B cell (primary cell): Measurements from ENCODE around the gene PTEN. TPM values are rescaled to one million over a fixed set of nuclear protein-coding genes. Genes with fewer than 3 reads are reported as not detected.
A peak's percentile ranks its signal among the peaks of the same experiment; 100 is the strongest.

Experiments
- ATAC-seq: fragments of 200-7000 bp; cut with Tn5 transposase; one replicate; pipeline ENCODE4 v1.10.0; 2021; ENCODE audit warnings: low read depth, mild to moderate bottlenecking, moderate number of reproducible peaks, moderate library complexity
- CTCF ChIA-PET: fragments of 350-600 bp; sonication (Branson Sonifier 250); formaldehyde crosslinking; loops from one replicate; lab custom pipeline; 2021; ENCODE audit warnings: antibody characterized with exemption, inconsistent platforms; lab: Charles Lee
- POLR2A ChIA-PET: fragments of 350-600 bp; sonication (Branson Sonifier 250); formaldehyde crosslinking; loops from one replicate; lab custom pipeline; 2021; ENCODE audit warnings: antibody characterized with exemption; lab: Charles Lee
- DNase-seq: peaks from one replicate; pipeline ENCODE4 v3.0.0; 2013
- H2AFZ ChIP-seq: 2 replicates; pipeline ENCODE4 v1.6.1; 2012; ENCODE audit warnings: mild to moderate bottlenecking, low read depth, low read length; ENCODE audit not compliant: insufficient read depth, poor library complexity, severe bottlenecking
- H3K27ac ChIP-seq, 2 donors: 1 replicate in 1 of 2; 2 replicates in 1 of 2; pipeline ENCODE4 v1.5.1; 2012 to 2013; ENCODE audit warnings: low read length in 2 of 2, mild to moderate bottlenecking in 2 of 2, moderate library complexity in 1 of 2
- H3K27me3 ChIP-seq, 4 experiments: fragments of 200-600 bp in 1 of 4; sonication (generic) in 1 of 4; replicated peaks in 1 of 4; 1 replicate in 2 of 4; 2 replicates in 2 of 4; pipeline versions ENCODE4 v1.6.1 to v1.7.0; 2013 to 2016; ENCODE audit warnings: low read length in 3 of 4, mild to moderate bottlenecking in 2 of 4, mixed read lengths in 1 of 4, moderate library complexity in 1 of 4; ENCODE audit not compliant: insufficient read depth in 4 of 4, control insufficient read depth in 3 of 4; ENCODE audit errors: control extremely low read depth in 1 of 4
- H3K36me3 ChIP-seq, 2 experiments: replicated peaks in 1 of 2; 1 replicate in 1 of 2; 2 replicates in 1 of 2; pipeline versions ENCODE4 v1.6.1 to v1.7.1; 2013; ENCODE audit warnings: low read length in 1 of 2; ENCODE audit not compliant: insufficient read depth in 2 of 2, control insufficient read depth in 1 of 2; ENCODE audit errors: control extremely low read depth in 1 of 2, extremely low read depth in 1 of 2
- H3K4me1 ChIP-seq, 2 donors: fragments of 200-600 bp in 1 of 2; sonication (generic) in 1 of 2; 1 replicate in 1 of 2; 2 replicates in 1 of 2; pipeline versions ENCODE4 v1.5.1 to v1.6.1; 2013 to 2017; ENCODE audit warnings: low read length in 2 of 2; ENCODE audit not compliant: control insufficient read depth in 2 of 2, insufficient read depth in 2 of 2
- H3K4me2 ChIP-seq: replicated peaks from 2 replicates; pipeline ENCODE3; 2012; ENCODE audit warnings: mild to moderate bottlenecking, low read depth, low read length; ENCODE audit not compliant: poor library complexity, severe bottlenecking
- H3K4me3 ChIP-seq, 5 experiments: fragments of 200-600 bp in 1 of 5; sonication (generic) in 1 of 5; 1 replicate in 3 of 5; 2 replicates in 2 of 5; pipeline versions ENCODE4 v1.5.1 to v1.7.0; 2011 to 2016; ENCODE audit warnings: low read length in 4 of 5, mild to moderate bottlenecking in 4 of 5, low read depth in 2 of 5, control low read depth in 1 of 5, moderate library complexity in 1 of 5; ENCODE audit not compliant: insufficient read depth in 1 of 5; ENCODE audit errors: control extremely low read depth in 1 of 5, extremely low read depth in 1 of 5
- H3K79me2 ChIP-seq: fragments of 200-600 bp; sonication (generic); one replicate; pipeline ENCODE4 v1.6.0; 2016; ENCODE audit warnings: low read length; ENCODE audit not compliant: control insufficient read depth, insufficient read depth
- H3K9ac ChIP-seq: fragments of 200-600 bp; sonication (generic); 2 replicates; pipeline ENCODE4 v1.6.1; 2017; ENCODE audit warnings: mild to moderate bottlenecking, low read length, moderate library complexity
- H3K9me3 ChIP-seq, 3 donors: one replicate each; pipeline versions ENCODE4 v1.6.1 to v1.7.1; 2013; ENCODE audit warnings: low read length in 2 of 3; ENCODE audit not compliant: control insufficient read depth in 2 of 3, insufficient read depth in 1 of 3; ENCODE audit errors: control extremely low read depth in 1 of 3
- H4K20me1 ChIP-seq: 2 replicates; pipeline ENCODE4 v1.6.0; 2012; ENCODE audit warnings: mild to moderate bottlenecking, low read length; ENCODE audit not compliant: insufficient read depth, control insufficient read depth, poor library complexity, severe bottlenecking
- H3K27ac Mint-ChIP-seq: one replicate; pipeline ENCODE4 v1.8.0; 2021; ENCODE audit warnings: mixed read lengths
- H3K27me3 Mint-ChIP-seq: one replicate; pipeline ENCODE4 v1.8.0; 2021; ENCODE audit warnings: mixed read lengths
- H3K4me1 Mint-ChIP-seq: one replicate; pipeline ENCODE4 v1.8.0; 2021; ENCODE audit warnings: mixed read lengths
- H3K4me3 Mint-ChIP-seq: one replicate; pipeline ENCODE4 v1.8.0; 2021; ENCODE audit warnings: mixed read lengths
- H3K9me3 Mint-ChIP-seq: one replicate; pipeline ENCODE4 v1.8.0; 2022; ENCODE audit warnings: mixed read lengths; ENCODE audit not compliant: insufficient read depth
- CTCF ChIP-seq: fragments of 200-600 bp; IDR thresholded peaks from one replicate; pipeline ENCODE4 v1.8.0; 2022; ENCODE audit warnings: antibody characterized with exemption, mild to moderate bottlenecking
- EZH2 ChIP-seq: IDR thresholded peaks from 2 replicates; pipeline ENCODE4 v1.6.1; 2012; ENCODE audit warnings: borderline replicate concordance, low read depth, mild to moderate bottlenecking, moderate library complexity, low read length; ENCODE audit not compliant: insufficient read depth, poor library complexity, severe bottlenecking
- WGBS: methylation state at CpG from one replicate; pipeline ENCODE4 v1.1.5; 2013; ENCODE audit warnings: missing lambda C conversion rate; ENCODE audit not compliant: insufficient coverage; 5-methylcytosine and 5-hydroxymethylcytosine counted together
- intact Hi-C: fragments of 100-400 bp; cut with micrococcal nuclease; formaldehyde crosslinking; loops from one replicate; pipeline ENCODE4 v1.10.0; 2022
- polyA plus RNA-seq: library from polyadenylated mRNA; depleted of rRNA; stranded (reverse); fragments of >200 nt; gene quantifications from 2 replicates; pipeline ENCODE4 v1.2.3, GENCODE V29; 2012
- total RNA-seq, 2 donors: library from RNA; stranded (reverse); fragments of 120-200 nt in 1 of 2; gene quantifications; 1 replicate in 1 of 2; 2 replicates in 1 of 2; pipeline versions ENCODE4 v1.2.3 to v1.2.4, GENCODE V29; 2013 to 2022

Gene PTEN
- total and polyA plus RNA-seq, 2 donors (not counting 1 experiment from before 2014, with no cell fraction given), result 15.2 to 114 TPM

- Mint-ChIP-seq H3K4me3 (no peak overlapping the region), H3K4me1 (peaks cover 75% of the 10 kb centered on the region), H3K9me3 (no peaks in the 10 kb centered on the region), H3K27me3 (no peaks in the 10 kb centered on the region), H3K27ac (no peak overlapping the region)
- CTCF ChIA-PET, result interaction anchor here (1.1 to 3.5 kb wide), 2 partner anchors 8 to 519 kb away, joined by 3 to 16 read pairs; partner anchors contain the start of genes KLLN and PTEN
- H3K4me3 ChIP-seq, result no peak overlapping the region
- WGBS, result no CpG with 5 or more reads among the region's 3 CpGs
- TF ChIP-seq EZH2 (no peak), CTCF (no peak)
- H3K4me2 ChIP-seq, result peak overlapping the region; percentile 85
- peaks cover 24 to 52% of the 10 kb centered on the region in 2 donors for H3K4me1 ChIP-seq
- peak overlapping the region in 1 of 2 donors; percentile 34 for H3K27ac ChIP-seq
- no peak for DNase-seq
- POLR2A ChIA-PET, result no interaction called here
- no peak overlapping the region for H3K9ac ChIP-seq
- H4K20me1 ChIP-seq, result peaks cover 14% of the 10 kb centered on the region
- no peaks in the 10 kb centered on the region for H3K9me3 ChIP-seq
- intact Hi-C loops, result loop anchor here (2.0 to 5.0 kb wide), 2 partner anchors 13 to 37 kb away; no protein-coding TSS in a partner anchor
- H2AFZ ChIP-seq, result no peak overlapping the region
- H3K27me3 ChIP-seq, result no peaks in the 10 kb centered on the region
- H3K79me2 ChIP-seq, result peaks cover 98% of the 10 kb centered on the region
- H3K36me3 ChIP-seq, result no peaks in the 10 kb centered on the region
- no peak for ATAC-seq
Observed at GRCh38 chr10:87869773-87870551, 6.5 kb downstream of the PTEN start.

GRCh38 chr10:87872828-87873227, 9.4 kb downstream of the PTEN start:
- peaks cover 98% of the 10 kb centered on the region for H3K79me2 ChIP-seq
- H4K20me1 ChIP-seq, result peaks cover 14% of the 10 kb centered on the region
- no peak overlapping the region for H3K4me3 ChIP-seq
- Mint-ChIP-seq H3K9me3 (no peaks in the 10 kb centered on the region), H3K4me1 (peaks cover 65% of the 10 kb centered on the region), H3K27ac (no peak overlapping the region), H3K4me3 (peak overlapping the region; percentile 32), H3K27me3 (no peaks in the 10 kb centered on the region)
- 100% methylated on average over 5 of the region's 6 CpGs for WGBS
- CTCF ChIA-PET, result interaction anchor here (3.5 kb wide), 1 partner anchor 11 kb away, joined by 16 read pairs; the partner anchor contains the start of genes KLLN and PTEN
- ATAC-seq (no peak), DNase-seq (no peak)
- no peak overlapping the region for H3K9ac ChIP-seq
- H3K4me1 ChIP-seq, result peaks cover 24 to 54% of the 10 kb centered on the region in 2 donors
- no peak for TF ChIP-seq CTCF
- TF ChIP-seq EZH2, result no peak
- H3K36me3 ChIP-seq, result no peaks in the 10 kb centered on the region
- POLR2A ChIA-PET, result no interaction called here
- no peak overlapping the region for H3K4me2 ChIP-seq
- no peaks in the 10 kb centered on the region for H3K9me3 ChIP-seq
- H3K27ac ChIP-seq, result no peak overlapping the region
- no peak overlapping the region for H2AFZ ChIP-seq
- H3K27me3 ChIP-seq, result no peaks in the 10 kb centered on the region
- intact Hi-C loops, result no loop called here
